Stimulated activated CD8-positive, alpha-beta memory T cell treated with anti-CD3 and anti-CD28 coated beads, Interleukin-15, amount 100 ng/mL, for 48 hours (primary cell): ENCODE data around the gene FSTL4.
A peak's percentile ranks its signal among the peaks of the same experiment; 100 is the strongest.

Experiments
- DNase-seq, 2 donors: peaks; one replicate each; pipeline ENCODE4 v3.0.0-alpha.2; 2020; ENCODE audit warnings: low read depth in 2 of 2

Gene FSTL4

DNA sequence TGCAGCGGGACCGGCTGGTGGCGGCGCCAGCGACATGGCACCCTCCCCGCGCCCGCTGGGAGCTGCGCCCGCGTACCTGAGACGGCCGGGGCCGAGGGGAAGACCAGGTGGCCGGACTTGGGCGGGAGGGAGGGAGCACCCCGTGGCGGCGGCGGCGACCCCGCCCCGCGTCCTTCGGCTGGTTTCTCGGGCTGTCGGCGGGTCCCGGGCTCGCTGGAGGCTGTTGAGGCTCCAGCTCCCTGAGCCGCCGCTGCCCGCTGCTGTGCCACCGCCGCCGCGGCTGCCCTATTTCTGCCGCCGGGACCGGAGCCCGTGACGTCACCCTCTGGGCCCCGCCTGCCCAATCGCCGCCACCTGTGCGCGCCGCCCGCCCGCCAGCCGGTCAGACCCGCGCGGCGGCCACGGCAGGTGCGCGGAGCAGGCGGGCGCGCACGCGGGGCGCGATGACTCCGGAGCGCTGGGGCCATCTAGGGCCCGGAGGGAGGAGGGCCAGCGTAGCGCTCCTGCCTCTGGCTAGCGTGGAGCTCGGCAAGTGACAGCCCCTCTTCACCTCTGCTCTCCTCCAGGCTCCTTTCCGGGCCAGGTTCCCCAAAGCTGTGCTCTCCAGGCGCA lies at the start of gene FSTL4:
TSS of gene FSTL4 (minus strand) at position 293 of the 612 bp plus-strand sequence.
- peak in 1 of 2 donors; percentile 14 for DNase-seq

DNA sequence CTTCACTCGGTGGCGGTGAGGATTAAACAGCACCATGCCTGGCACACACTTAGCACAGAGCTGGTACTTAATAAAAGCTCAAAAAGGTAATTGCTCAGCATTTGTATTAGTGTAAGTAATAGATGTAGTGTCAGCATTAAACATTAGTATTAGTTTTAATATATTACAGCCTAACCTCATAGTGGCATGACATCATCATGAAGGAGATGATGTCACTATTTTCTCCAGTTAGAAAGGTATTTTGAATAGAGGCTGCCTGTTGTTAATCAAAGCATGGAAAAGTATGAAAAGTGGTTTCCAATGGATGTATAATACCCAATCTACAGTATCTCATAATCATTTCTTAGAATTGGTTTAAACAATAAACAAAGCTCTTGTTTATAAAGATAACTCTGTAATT lies 49.0 kb upstream of the FSTL4 start:
- DNase-seq = no peak

DNA sequence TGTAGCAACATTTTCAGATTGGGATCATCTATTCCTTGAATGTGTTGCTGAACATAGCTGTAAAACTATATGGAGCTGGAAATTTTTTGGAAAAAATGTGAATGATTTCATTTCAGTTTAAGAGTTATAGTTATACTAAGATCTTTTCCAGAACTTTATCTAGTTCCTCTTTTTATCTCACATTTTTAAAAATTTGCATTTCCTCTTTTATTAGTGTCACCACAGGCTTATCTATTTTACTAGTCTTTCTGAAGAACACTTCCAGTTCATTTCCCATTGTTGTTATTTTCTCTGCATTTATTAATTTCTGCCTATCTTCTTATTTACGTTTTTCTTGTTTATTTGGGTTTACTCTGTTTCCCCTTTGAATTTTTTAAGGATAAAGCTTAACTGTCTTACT lies 46.0 kb upstream of the FSTL4 start:
- no peak for DNase-seq

DNA sequence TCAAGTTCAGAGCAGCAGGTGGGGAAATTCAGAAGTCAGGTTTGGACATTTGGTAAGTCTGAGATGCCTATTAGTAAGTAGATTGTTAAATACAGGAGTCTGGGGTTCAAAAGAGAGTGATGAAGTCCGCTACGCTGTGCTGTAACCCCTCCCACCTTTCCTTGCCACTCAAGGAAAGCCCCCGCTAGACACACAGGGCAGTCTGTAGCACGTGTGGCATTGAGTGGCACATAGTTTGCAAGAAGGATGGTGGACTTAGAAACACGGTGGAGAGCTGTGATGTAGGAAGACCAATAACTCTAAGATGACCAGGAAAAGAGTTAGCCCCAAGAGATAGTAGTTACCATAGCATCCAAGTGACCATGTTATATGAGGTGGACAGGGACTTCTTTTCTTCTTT lies 44.7 kb upstream of the FSTL4 start:
- DNase-seq = no peak

DNA sequence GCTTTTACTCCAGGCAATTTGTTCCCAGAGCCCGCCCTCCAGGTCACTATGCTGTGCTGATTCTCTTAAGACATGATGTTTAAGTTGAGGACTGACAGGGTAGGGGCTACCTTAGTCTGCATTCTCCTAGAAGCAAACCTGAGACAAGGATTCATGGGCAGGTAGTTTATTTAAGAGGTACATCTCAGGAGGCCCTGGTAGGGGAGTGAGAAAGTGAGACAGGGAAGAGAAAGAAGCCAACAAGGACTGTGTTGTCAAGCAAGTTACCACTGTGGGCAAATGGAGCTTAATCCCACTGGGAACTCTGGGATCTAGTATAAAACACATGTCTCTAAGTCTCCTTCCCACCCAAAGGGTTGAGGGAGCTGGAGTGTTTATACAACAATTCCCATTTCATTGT lies 43.6 kb upstream of the FSTL4 start:
- DNase-seq = no peak

DNA sequence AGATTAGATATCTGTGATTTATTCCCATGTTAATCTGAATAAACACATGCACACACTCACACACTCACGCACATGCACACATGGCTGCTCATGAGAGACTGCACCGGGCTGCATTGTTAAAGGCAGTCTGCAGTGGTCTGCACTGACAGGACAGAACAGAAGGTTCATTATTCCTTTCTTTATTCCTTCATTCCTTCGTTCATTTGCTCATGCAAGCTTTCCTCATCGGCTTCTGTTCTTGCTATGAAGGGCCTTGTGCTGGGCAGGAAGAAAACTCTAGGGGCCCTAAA lies 41.4 kb upstream of the FSTL4 start:
- no peak for DNase-seq

DNA sequence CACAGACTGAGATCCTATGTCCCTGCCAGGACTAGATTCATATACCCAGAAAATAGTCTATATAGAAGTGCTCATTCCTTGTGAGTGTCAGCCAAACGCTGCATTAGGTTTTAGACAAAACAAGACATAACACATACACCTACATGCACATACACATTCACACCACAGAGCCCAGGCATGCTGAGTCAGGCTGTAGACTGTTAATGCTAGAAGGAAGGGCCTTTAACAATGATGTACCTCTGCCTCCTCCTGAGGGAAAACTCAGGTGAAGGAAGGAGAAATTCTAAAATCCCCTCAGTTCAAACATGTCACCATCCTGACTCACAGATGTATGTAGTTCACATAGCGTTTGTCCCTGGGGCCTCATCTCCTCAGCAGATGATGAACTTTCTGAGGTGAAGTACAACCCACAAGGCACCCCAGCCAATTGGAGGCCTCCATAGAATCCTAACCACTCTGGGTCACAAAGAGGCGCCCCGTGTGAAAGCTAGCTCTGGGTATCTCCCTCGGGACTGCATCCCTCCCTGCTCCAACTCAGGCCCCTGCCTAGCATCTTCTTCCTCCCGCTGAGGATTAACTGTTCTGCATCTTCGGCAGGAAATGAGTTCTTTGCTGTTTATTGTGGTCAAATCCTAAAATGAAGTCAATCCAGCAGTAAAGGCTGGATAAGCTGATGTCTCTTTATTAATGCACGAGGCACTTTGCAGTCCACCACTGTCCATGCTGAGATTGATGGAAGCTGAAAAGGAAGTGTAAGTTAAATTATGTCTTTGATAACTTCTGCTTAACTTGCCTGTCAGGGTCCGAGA lies 40.8 kb upstream of the FSTL4 start:
- DNase-seq = no peak

DNA sequence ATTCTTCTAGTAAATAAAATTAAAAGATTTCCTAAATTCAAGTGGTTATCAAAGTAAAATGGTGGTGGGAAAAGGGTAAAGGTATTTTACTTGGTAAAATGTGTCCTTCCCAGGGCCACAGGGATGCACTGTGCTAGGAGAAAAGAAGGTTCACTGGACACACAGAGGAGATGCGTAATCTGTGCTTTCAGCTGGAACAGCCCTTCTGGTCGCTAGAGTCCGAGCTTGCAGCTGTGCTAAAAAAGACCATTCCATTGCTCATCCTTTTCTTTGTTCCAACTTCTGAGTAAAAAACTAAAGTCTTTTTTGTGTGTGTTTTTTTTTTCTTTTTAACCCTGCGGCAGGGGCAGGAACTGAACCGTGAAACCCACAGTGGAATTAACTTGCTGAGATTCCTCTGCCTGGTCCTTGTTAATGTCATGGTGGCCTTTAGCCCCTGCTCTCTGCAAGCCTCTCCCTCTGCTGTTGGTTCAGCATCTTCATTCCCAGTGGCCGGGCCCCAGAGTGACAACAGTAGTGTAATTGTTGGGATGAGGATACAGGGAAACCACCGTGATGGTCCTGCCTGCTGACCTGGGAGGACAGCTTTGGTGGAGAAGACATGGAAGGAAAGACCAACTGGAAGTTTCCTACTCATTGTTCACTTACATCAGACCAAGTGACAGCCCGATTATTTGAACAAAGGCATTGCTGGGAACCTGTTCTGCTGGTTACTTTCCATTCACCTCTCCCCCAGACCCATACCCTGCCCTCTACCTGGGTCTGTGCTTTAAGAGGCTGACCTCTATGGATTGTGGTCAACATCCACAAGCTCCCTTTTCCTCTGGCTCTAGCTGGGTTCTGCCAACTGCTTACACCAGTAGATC lies 31.9 kb upstream of the FSTL4 start:
- no peak for DNase-seq

DNA sequence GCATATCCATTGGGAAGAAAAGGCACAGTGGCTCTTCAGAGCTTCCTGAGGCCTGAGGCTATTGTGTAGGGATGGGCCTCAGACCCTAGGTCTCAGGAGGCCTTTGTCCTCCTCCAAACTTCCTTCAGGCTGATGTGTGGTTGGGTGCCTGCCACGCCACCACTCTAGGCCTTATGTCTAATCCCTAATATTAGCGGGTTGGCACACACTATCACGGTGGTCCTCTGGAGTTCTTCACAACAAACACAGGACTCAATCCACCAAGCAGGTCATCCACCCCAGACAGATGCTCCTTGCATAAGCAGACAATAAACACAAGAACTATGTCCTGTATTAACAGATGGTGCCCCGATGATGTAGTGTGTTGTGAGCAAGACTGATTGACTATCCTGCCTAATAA lies 31.0 kb upstream of the FSTL4 start:
- no peak for DNase-seq

DNA sequence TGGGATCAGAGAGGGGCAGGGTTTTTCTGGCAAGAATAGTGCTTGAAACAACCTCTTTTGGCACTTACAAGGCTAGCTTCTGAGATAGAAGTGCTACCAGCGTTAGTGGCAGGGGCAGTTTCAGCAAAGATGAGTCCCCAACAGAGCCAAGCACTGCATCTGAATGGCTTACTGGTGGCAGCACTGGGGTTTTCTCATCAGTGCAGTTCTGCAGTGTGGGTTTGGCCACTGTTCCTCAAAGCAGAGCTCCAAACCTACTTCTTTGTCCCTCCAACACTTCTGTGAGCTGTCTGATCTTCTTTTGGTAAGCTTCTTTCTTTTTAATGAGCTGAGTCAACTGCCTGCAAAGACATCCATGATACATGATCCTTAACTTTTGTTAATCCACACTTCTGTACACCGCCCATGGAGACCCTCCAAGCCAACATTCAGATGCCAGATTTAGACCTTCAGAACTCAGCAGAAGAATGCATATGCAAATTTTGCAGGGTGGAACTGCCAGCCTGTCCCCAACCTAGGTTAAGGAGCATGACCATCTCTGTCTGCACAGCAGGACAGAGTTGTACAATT lies 29.9 kb upstream of the FSTL4 start:
- no peak for DNase-seq

DNA sequence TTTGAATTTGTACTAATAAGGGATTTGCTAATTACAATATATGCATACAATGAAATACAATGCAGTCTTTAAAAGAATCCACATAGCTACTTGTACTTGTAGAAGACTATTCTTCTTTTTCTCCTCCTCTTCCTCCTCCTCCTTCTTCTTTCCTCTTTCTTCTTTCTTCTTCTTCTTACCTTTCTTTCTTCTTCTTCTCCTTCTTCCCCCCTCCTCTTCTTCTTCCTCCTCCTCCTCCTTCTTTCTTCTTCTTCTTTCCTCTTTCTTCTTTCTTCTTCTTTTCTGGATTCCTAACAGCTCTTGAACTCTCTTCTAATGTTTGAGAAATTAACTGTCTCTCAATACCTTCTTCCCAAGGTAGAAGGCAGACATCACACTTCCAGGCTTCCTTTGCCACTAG lies 29.3 kb upstream of the FSTL4 start:
- no peak for DNase-seq

DNA sequence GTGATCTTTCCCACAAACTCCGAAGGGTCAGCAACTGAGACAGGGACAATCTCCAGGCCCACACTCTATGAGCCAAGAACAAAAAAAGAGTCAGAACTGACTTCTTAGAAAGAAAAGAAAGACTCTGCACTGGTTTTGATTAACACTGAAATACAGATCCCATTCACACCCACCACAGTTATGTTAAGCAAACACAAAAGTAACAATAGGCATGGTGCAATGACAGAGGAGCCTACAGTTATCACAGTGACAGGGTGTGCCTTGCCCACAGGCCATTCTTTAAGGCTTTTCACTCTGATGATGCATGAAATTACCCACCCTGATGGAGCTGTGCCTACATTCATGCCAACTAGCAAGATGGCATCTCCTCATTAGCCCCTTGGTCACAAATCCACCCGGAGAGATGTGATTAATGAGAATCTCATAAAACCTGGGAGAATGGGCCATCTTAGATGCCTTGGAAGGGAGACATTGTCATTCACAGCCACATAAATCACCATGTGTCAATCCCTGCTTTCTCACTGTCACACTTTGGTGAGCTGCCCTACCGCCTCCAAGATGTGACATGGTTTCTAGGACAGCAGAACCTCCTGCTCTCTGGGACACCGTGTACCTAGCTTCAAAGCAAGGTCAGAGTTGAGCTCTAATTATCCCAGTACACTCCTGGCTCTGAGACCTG lies 27.6 kb upstream of the FSTL4 start:
- no peak for DNase-seq

DNA sequence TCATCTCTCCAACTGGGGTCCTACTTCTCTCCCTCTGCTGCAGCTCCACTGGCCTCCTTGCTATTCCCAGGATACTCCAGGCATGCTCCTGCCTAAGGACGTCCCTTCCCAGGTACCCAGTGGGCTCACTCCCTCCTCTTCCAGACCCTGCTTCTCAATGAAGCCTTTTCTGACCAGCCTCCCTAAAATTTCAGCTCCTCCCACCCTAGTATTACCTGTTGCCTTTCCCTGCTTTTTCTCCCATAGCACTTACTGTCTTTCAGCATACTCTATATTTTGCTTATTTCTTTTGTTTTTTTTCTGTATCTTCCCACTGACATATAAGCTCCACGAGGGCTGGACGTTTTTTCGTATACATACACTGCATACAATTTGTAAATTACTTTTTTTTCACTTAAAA lies 26.1 kb upstream of the FSTL4 start:
- no peak for DNase-seq

DNA sequence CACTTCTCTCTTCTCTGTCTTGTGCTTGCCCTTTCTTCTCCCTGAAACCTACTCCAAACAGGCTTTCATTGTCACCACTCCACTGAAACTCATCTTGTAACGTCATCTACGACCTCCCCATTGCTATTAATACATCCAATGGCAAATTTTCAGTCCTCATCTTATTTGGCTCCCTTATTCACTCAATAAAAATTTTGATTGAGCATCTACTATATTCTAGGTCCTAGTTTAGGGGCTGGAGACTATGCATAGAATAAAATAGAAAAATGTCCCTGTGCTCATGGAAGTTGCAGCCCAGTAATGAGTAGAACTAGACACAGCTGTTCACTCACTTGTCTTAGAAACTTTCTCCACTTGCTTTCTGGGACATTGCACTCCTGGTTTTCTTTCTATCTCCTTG lies 24.9 kb upstream of the FSTL4 start:
- no peak for DNase-seq

DNA sequence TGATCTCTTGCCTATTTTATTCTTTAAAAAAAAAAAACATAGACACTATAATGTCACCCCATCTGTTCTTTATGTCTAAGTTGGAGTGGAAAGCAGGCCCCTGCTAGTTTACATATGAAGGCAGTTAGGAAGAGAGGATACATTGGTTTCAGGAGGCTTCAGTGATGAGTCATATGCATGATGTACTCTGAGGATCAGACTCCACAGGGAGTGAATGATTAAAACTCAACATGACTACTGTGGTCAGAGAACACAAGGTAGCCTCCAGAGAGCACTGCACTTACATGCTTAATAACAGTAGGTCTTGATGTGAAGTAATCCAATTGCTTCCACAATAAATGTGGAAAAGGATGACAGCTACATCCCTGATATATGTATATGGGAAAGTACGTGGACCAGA lies 22.7 kb upstream of the FSTL4 start:
- DNase-seq = no peak

DNA sequence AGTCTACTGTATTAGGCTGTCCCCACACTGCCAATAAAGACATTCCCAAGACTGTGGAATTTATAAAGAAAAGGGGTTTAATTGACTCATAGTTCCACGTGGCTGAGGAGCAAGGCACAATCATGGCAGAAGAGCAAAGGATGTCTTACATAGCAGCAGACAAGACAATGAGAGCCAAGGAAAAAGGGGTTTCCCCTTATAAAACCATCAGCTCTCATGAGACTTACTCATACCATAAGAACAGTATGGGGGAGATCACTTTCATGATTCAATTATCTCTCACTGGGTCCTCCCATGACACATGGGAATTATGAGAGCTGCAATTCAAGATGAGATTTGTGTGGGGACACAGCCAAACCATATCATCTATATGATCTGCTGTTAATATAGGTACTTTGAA lies 14.8 kb upstream of the FSTL4 start:
- DNase-seq = no peak

DNA sequence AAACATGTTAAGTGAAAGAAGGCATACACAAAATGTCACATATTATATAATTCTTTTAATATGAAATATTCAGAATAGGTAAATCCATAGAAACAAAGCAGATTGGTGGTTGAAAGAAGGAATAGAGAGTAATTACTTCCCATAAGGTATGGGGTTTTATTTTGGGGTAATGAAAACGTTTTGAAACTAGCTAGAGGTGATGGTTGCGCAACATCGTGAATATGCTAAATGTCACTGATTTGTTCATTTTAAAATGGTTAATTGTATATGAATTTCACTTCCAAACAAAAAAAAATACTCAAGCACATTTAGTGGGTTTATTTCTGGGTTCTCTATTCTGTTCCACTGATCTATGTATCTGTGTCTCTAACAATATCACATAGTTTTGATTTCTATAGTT lies 12.0 kb upstream of the FSTL4 start:
- no peak for DNase-seq

DNA sequence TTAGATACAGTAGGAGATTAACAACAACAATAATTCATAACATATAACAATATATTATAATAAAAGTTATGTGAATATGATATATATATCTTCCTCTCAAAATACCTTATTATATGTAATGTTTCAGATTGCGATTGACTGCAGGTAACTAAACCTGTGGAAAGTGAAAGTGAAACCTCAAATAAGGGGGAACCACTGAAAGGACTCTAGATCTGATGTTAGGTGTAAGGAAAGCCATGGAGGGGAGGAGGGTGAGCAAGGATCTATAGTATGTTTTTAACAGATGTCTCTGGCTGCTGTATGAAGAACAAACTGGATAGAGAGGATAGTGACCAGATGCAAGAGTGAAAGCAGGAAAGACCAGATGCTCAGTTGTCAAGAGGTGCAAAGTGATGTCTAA lies 5.8 kb upstream of the FSTL4 start:
- DNase-seq = no peak

DNA sequence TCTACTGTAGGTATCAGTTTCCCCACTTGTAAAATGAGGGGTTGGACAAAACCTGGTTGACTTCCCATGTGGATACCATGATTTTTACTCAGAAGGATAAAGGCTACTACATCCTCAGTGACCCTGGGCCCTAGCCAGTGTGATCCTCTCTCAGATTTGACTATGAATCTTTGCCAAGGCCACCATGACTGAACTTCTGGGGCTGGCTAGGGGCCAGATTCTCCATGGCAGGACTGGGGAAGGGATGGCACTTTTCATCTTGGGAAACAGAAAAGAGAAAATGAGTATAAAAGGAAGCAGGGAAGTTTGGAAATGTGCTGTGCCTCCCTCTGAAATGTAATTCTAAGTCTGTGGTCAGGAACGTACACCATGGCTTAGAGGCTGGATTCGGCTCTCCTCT lies 1.4 kb upstream of the FSTL4 start:
- no peak for DNase-seq

DNA sequence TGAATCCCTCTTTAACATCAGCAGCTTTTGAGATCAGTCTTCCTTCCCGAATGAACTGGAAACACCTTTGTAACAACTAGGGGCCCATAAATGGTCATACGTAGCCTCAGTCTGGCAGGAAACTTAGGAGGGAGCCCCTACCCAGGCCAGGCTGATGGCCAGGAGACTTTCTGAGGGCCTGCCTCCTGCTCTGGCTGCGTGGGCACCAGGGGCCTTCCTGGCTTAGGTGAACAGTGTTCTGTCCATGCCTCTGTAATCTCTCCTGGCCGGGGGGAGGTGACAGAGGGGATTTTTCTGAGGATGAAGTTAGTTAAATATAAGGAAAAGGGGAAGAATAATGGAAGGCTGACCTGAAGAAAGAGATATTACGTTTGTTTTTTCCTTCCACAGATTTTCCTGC lies 843 bp upstream of the FSTL4 start:
- no peak for DNase-seq

DNA sequence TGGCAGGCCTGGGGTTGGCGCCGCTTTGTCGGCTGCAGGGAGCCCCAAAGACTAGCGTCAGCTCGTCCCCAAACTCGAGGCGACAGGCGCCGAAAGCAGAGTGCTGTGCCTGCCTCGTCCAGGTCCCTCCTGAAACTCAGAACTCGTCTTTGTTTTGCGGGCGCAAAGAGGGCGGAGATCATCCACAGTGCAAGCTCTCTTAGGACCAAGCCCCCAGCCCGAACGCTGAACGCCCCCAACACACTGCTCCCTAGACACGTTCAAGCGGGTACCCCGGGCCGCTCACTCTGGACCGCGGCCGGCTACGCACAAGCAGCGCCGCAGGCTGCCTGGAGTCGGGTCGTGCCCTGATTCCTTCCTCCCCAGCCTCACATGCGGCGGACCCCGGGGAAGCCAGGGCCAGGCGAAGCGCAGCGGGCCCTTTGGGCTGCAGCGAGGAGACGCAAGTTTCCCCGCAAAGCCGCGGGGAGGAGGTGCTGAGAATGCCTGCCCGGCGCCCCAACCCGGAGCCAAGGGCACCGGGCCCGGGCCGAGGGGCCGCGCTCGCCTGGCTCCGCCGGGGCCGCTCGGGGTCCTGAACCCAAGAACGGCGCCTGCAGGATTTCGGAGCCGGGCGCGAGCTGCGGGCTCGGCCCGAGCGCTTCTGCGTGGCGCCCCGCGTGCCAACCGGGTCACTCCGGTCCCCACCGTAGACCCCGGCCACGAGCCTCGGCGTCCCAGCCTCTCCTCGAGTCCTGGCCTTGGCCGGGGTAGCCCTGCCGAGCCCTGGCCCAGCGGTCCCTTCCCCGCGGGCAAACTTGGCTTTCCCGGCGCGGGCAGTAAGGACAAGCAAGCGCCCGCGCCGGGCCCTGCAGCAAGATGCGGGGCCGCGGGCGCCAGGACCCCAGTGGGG lies 738 bp downstream of the FSTL4 start:
- no peak for DNase-seq
